Omental fat pad (tissue), 4 donors: ENCODE data around the gene GATAD2A. TPM values are rescaled to one million over a fixed set of nuclear protein-coding genes. Genes with fewer than 3 reads are reported as not detected.

Source experiments
- ATAC-seq: fragments of 150-250 bp; one replicate; pipeline ENCODE4 v1.9.1; 2016; ENCODE audit warnings: mild to moderate bottlenecking, moderate library complexity; ENCODE audit not compliant: low FRiP score
- DNase-seq: peaks from one replicate; pipeline ENCODE4 v3.0.0-alpha.2; 2019; ENCODE audit warnings: low spot score
- total RNA-seq, 4 donors: library from RNA; depleted of rRNA; stranded (reverse); fragments of >200 nt; gene quantifications; one replicate each; pipeline ENCODE4 v1.1.0, GENCODE V29; 2016
- TF ChIP-seq, protein P1 (sequence below), 3 donors: fragments of 450-650 bp; IDR thresholded peaks; one replicate each; pipeline ENCODE4 v1.5.1; 2016 to 2017; ENCODE audit warnings: antibody characterized with exemption in 3 of 3, mild to moderate bottlenecking in 3 of 3, moderate library complexity in 2 of 3

GATAD2A gene
- total RNA-seq, 4 donors from 2014 or later: 25.9 to 80.3 (median 35.9) TPM

DNA sequence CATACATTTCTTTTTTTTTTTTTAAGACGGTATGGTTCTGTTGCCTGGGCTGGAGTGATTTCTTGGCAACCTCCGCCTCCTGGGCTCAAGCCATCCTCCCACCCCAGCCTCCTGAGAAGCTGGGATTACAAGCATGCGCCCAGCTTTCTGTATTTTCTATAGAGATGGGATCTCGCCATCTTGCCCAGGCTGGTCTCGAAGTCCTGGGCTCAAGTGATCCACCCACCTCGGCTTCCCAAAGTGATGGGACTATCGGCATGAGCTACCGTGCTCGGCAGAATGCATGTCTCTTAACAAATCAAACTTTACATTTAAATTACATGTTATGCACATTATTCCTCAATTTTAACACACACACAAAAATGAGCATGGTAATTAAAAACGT, 111.8 kb downstream of the GATAD2A start:
- TF ChIP-seq, protein P1, sequence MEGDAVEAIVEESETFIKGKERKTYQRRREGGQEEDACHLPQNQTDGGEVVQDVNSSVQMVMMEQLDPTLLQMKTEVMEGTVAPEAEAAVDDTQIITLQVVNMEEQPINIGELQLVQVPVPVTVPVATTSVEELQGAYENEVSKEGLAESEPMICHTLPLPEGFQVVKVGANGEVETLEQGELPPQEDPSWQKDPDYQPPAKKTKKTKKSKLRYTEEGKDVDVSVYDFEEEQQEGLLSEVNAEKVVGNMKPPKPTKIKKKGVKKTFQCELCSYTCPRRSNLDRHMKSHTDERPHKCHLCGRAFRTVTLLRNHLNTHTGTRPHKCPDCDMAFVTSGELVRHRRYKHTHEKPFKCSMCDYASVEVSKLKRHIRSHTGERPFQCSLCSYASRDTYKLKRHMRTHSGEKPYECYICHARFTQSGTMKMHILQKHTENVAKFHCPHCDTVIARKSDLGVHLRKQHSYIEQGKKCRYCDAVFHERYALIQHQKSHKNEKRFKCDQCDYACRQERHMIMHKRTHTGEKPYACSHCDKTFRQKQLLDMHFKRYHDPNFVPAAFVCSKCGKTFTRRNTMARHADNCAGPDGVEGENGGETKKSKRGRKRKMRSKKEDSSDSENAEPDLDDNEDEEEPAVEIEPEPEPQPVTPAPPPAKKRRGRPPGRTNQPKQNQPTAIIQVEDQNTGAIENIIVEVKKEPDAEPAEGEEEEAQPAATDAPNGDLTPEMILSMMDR (IDR thresholded peaks at IDR 0.05): no peak
- DNase-seq: no peak
- no peak for ATAC-seq

DNA sequence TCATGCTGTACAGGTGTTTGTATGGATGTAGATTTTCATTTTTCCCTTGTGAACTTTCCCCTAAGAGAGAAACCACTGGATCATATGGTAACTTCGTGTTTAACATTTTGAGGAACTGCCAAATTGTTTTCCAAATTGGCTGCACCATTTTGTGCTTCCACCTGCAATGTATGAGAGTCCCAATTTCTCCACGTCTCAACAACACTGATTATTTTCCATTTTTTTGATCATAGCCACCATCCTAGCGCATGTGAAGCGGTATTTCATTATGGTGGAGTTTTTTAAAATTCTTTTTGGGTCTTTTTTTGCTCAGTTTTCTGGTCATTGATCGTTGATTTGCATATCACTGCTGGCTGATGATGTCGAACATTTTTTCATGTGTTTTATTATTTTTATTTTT, 115.5 kb downstream of the GATAD2A start:
- TF ChIP-seq, protein P1 (IDR thresholded peaks at IDR 0.05): no peak
- no peak for DNase-seq
- no peak for ATAC-seq

DNA sequence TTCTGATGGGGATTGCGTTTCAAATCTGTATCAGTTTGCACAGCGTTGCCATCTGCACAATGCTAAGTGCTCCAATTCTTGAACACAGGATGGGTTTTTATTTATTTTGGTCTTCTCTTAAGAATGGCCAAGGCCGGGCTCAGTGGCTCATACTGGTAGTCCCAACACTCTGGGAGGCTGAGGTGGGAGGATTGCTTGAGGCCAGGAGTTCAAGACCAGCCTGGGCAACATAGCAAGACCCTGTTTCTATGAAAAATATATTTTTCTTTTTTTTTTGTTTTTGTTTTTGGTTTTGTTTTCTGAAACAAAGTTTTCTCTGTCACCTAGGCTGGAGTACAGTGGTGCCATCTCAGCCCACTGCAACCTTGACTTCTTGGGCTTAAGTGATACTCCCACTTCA, 117.7 kb downstream of the GATAD2A start:
- DNase-seq (no peak), ATAC-seq (no peak)
- TF ChIP-seq, protein P1 (IDR thresholded peaks at IDR 0.05): no peak

DNA sequence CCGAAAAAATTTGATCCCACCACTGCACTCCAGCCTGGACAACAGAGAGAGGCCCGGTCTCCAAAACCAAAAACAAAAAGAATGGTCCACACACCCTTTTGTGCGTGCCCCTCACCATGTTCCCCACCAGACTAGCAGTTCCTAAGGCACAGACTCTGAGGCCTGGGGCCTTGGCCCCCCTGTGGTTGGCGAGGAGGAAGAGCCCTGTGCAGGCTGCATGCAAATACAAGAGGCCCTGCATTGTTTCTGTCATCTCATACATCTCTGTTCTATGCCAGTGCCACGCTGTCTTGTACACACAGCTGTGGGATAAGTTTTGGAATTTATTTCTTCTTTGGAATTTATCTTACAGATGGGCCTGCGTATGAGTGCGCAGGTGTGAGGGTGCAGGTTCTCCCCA, 118.6 kb downstream of the GATAD2A start:
- TF ChIP-seq, protein P1 (IDR thresholded peaks at IDR 0.05): no peak
- no peak for ATAC-seq
- DNase-seq: no peak

DNA sequence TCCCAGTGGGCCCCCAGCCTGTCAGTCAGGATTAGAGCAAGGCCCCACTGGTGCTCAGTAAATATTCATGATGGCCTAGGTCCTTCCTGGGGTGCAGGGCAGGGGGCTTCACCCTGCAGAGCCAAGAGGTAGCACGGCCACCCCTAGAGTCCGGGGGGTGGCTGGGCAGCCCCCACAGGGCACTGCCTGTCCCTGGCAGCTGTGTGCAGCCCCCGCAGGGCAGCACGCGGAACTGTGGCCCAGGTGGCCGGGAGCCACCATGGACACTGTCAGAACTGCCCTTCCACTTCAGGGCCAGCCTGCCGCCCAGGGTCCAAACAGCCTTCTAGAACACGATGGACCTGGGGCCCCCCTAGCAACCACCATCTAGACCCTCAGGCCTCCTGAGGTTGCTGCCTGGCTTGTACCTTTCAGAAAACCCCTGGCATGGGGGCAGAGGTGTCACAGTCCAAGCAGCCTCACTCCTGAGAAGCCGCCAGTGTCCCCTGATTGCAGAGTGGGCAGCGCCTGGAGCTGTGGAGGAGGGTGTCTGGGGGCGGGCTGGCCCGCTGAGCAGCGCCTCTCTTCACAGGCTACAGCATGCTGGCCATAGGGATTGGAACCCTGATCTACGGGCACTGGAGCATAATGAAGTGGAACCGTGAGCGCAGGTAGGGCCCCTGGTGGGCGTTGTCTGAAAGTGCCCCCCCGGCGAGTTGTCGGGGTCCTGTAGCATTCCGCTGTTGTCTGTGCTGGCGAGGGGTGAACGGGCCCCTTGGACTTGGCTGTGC, 120.3 kb downstream of the GATAD2A start:
- ATAC-seq (no peak), DNase-seq (no peak)
- TF ChIP-seq, protein P1 (IDR thresholded peaks at IDR 0.05): no peak

DNA sequence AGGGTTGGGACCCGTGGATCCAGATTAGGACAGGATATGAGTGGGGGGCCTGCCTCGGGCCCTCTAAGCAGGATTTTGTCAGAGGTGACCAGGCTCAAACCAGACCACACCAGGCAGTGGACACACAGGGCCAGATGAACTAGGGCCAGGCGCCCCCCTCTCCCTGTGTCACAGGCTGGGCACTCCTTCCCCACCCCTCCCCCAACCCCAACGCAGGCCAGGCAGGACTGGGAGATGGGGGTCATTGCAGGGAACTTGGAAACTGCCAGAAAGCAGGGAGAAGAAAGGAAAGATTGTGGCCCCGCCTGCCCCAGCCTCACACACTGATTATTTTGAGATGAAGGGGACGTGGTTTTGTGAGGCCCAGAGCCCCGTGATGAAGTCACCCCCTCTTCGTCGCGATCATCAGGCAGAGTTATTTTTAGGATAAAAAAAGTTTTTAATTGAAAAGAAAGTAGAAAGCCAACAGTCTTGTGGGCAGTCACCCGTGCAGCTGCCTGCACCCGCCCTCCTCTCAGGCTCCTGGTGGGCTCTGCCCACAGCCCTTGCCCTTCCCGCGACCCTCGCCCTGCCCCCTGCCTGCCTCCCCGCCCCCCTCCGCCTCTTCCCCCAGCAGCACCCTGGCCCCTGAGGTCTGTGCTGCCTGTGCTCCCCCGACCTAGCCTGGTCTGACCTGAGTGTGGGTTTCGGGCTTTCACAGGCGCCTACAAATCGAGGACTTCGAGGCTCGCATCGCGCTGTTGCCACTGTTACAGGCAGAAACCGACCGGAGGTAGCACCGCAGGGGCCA, 121.3 kb downstream of the GATAD2A start:
- TF ChIP-seq, protein P1 (IDR thresholded peaks at IDR 0.05): no peak
- DNase-seq (no peak), ATAC-seq (no peak)

DNA sequence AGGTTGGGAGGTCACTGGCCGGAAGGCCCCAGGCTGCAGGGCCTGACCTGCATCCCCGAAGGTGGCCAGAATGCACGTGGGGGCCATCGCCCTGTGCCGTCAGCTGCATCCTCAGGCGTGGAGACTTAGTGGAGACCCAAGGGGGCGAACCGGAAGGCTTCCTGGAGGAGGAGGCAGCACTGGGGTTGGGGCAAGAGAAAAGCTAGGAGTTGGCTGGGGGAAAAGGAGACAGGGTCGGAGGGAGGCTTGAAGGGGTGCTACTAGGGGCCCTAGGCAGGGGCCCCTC, 121.8 kb downstream of the GATAD2A start:
- DNase-seq (no peak), ATAC-seq (no peak)
- TF ChIP-seq, protein P1 (IDR thresholded peaks at IDR 0.05): no peak
